HG03175 (cell line): ENCODE measurements around the gene PARD6B.
"Not testable (repeated sequence)": the region's sequence is repeated elsewhere in the genome, so short reads cannot be mapped to it uniquely, and the experiment has no call there.

Experiments
- ATAC-seq: cut with Tn5 transposase; IDR thresholded peaks from one replicate; pipeline ENCODE4 v1.9.1; 2021; ENCODE audit warnings: mild to moderate bottlenecking, moderate library complexity; ENCODE audit not compliant: unreplicated experiment

PARD6B gene

DNA sequence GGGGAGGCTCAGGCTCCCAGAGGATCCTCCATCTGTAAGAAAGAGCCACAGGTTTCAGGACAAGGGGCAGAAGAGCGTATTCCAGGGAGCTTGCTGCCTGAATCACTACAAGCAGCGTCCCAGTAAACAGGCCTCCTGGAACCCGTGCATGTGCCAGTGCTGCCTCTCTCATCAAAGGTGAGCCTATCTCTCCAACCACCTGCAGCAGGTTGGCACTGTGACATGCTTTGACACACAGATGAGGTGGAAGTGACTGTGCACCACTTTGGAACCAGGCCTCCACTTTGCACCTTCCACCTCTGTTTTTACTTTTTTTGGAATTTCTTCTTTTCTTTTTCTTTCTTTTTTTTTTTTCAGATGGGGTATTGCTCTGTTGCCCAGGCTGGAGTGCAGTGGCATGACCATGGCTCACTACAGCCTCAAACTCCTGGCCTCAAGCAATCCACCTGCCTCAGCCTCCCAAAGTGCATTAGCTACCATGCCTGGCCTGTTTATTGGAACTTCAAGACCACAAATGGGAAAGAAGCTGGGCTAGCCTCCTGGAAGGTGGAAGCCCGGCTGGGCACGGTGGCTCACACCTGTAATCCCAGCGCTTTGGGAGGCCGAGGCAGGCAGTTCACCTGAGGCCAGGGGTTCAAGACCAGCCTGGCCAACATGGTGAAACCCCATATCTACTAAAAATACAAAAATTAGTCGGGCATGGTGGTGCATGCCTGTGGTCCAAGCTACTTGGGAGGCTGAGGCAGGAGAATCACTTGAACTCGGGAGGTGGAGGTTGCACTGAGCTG is 27.5 kb upstream of the PARD6B start:
- ATAC-seq: not testable (repeated sequence)

DNA sequence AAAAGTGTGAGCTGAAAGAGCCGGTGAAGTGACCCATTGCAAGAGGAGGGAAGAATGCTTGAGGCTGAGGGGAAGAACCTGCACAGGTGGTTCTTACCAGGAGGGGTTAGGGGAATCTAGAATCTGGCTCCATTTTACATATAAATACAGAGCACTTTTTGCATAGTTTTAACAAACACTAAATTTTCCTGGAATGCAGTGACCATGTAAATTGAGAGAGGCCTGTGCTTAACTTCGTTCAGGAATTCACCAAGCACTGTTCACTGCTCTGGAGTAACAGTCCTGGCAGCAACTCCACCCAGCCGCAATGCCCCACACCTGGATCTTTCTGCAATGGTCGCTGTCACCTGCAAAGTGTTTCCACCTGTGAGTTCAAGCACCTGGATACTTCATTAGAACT is 26.9 kb upstream of the PARD6B start:
- no peak for ATAC-seq

DNA sequence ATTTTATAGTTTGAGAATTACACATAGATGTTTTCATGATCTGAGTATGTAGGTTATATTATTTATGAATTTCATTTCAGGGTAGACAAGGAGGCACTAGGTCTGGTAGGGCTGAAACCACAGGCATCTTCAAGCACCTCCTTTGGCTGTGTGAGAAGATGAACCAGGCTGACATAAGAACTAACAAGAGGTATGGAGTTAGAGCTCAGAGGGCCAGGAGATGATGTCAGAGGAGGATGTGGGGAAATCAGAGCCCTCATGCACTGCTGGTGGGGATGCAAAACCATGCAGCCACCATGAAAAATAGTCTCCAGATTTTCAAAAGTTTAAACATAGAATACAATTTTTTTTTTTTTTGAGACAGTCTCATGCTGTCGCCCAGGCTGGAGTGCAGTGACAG is 26.4 kb upstream of the PARD6B start:
- ATAC-seq: no peak

DNA sequence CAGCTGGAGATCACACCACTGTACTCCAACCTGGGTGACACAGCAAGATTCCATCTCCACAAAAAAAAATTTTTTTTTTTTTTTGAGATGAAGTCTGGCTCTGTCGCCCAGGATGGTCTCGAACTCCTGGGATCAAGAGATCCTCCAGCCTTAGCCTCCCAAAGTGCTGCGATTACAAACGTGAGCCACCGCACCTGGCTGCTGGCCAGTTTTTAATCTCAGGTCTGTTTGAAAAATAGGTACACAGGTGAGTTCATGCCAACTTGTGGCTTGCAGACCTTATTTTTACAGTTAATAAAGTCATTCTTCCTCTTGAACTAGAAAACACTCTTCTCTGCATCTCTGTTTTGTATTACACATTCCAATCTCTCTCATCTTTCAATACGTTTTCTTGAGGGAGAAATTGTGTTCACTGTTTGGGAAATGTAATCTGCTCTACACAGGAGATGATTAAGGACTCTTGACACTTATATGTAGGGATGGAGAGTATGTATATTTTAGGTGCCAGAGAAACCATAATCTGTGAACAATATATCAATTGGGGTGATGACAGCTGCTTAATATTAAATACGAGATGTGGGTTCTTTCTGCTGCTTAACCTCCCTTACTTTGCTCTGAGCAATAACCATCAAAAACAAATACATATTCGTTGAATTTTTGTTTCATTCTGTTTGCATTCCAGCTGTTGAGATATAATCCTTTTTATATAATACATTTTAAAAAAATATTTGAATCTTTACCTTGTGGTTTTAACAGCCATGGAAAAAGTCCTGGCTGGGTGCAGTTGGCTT is 22.3 kb upstream of the PARD6B start:
- no peak for ATAC-seq

DNA sequence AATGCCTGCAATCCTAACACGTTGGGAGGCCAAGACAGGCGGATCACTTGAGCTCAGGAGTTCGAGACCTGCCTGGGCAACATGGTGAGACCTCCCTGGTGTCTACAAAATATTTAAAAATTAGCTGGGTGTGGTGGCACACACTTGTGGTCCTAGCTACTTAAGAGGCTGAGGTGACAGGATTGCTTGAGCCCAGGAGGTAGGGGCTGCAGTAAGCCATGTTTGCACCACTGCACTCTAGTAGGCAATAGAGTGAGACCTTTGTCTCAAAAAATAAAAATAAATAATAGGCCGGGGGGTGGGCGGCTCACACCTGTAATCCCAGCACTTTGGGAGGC is 21.8 kb upstream of the PARD6B start:
- no peak for ATAC-seq

DNA sequence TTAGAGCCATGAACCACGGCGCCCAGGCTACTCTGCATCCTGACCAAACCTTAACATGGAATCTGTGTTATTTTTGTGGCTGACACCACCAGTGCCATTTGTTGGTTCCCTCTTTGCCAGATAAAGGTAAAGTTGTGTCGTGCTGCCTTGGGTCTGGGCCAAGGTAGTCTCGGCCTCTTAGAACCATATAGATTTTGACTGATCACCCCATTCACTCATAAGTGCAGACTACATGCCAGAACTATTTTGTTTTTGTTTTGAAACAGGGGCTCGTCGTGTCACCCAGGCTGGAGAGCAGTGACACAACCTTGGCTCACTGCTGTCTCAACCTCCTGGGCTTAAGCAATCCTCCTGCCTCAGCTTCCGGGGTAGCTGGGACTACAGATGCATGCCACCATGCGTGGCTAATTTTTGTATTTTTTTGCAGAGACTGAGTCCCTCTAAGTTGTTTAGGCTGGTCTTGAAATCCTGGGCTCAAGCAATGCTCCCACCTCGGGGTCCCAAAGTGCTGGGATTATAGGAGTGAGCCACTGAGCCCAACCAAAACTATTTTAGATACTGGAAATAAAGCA is 20.8 kb upstream of the PARD6B start:
- no peak for ATAC-seq

DNA sequence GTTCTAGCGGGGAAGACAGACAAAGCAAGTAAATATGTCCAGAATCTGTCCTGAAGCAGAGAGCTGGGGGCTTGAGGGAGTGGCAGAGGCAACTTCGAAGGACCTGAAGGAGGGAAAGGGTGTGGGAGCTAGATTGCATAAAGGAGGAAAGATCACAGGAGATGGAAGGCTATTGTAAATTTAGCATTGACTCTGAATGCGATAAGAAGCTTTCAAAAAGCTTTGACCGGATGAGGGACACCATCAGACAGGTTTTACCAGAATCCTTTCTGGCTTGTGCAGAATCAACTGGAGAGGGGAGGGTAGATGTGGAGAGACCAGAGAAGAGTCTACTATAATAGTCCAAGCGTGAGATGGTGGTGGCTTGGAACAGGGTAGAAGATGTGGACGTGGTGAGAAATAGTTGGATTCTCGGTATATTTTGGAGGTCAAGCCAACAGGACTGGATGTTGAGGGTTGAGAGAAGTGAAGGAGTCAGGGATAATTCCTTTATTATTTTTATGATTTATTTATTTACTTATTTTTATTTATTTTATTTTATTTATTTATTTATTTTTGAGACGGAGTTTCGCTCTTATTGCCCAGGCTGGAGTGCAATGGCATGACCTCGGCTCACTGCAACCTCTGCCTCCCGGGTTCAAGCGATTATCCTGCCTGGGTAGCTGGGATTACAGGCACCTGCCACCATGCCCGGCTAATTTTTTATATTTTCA is 20.1 kb upstream of the PARD6B start:
- ATAC-seq: no peak

DNA sequence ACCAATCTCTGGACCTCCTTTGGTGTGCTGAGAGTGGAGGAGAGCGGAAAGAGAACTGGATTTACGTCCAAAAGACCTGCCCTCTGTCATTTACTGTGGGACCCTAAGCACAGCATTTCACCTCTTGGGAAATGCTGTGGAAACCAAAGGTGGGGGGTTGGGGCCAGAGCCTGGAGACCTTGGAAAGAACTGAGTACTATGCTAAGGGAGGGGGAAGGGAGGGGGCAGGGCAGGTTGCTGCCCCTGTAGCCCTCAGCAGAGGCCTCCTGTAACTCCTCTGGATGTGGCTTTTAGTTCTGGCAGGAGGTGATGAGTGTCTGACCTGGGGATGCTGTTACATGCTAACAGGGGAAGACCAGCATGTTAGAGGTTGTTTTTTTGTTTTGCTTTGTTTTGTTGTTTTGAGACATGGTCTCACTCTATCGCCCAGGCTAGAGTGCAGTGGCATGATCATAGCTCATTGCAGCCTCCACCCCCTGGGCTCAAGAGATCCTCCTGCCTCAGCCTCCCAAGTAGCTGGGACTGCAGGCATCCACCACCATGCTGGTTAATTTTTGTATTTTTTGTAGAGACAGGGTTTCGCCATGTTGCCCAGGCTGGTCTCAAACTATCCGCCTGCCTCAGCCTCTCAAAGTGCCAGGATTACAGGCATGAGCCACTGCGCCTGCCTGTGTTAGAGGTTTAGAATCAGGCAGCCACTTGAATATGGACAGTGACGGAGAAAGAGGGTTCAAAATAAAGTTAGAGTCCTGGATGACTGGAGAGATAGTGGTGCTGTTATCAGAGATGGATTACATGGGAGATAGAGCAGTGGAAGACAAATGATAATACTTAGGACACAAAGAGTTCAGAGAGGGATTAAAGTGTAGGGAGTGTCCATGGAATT is 18.4 kb upstream of the PARD6B start:
- ATAC-seq: no peak

DNA sequence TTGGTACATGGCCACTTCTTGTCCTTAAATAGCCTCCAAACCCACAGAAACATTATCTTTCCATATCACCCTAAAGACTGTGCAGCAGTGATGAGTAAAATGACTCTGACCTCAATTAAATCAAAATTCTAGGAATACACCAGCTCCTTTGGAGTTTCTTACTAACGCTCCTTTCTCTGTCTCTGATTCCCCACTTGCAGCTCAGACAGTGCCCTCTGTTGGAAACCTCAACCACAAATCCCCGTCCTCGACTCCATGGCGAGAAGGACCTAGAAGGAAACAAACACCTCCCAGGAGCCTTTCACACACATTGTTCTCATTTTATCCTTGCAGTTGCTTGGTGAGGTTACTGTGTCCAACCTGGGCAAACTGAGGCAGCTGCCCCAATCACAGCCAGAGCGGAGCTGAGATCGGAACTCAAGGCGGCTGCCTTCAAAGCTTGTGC is 17.7 kb upstream of the PARD6B start:
- ATAC-seq: no peak

DNA sequence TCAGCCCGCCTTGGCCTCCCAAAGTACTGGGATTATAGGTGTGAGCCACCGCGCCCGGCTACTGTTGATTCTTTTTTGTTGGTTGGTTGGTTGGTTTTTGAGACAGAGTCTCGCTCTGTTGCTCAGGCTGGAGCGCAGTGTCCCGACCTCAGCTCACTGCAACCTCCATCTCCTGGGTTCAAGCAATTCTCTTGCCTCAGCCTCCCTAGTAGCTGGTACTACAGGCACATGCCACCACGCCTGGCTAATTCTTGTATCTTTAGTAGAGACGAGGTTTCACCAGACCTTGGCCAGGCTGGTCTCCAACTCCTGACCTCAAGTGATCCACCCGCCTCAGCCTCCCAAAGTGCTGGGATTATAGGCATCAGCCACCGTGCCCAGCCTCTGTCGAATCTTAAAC is 17.0 kb upstream of the PARD6B start:
- not testable (repeated sequence) for ATAC-seq

DNA sequence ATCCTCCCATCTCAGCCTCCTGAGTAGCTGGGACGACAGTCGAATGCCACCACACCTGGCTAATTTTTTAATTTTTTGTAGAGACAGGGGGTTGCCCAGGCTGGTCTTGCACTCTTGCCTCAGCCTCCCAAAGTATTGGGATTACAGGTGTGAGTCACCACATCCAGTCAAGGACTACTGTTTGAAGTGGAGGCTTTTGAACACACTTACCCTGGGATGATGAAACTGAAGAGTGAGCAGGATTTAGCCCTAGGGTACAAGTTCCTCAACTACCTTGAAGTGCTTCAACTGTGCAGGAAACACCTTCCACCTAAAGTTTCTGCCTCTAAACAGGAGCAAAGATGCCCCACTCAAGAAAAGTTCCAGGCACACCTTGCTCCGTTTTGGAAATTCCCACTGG is 15.7 kb upstream of the PARD6B start:
- no peak for ATAC-seq

DNA sequence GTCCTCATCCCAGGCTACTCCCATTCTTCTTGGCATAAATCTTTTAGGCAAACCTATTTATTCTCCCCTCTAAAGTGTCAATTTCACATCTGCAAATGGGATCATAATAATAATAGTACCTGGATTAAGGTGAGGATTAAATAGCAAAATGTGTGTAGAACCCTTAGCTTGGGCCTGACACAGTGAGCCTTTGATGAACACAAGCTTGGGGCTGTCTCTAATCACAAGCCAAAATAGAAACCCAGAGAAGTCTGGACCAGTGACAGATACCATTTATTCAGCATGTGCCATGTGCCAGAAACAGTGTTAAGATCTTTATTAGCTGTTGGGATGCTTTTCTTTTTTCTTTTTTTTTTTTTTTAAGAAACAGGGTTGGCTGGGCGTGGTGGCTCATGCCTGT is 14.9 kb upstream of the PARD6B start:
- ATAC-seq: no peak

DNA sequence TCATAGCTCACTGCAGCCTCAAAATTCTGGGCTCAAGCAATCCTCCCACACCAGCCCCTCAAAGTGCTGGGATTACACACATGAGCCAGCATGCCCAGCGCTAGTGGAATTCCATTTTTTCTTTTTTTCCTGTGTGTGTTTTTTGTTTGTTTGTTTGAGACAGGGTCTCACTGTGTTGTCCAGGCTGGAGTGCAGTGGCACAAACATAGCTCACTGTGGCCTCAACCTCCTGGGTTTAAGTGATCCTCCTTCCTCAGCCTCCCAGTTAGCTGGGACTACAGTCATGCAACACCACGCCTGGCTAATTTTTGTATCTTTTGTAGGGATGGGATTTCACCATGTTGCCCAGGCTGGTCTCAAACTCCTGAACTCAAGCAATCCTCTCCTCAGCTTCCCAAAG is 14.1 kb upstream of the PARD6B start:
- no peak for ATAC-seq

DNA sequence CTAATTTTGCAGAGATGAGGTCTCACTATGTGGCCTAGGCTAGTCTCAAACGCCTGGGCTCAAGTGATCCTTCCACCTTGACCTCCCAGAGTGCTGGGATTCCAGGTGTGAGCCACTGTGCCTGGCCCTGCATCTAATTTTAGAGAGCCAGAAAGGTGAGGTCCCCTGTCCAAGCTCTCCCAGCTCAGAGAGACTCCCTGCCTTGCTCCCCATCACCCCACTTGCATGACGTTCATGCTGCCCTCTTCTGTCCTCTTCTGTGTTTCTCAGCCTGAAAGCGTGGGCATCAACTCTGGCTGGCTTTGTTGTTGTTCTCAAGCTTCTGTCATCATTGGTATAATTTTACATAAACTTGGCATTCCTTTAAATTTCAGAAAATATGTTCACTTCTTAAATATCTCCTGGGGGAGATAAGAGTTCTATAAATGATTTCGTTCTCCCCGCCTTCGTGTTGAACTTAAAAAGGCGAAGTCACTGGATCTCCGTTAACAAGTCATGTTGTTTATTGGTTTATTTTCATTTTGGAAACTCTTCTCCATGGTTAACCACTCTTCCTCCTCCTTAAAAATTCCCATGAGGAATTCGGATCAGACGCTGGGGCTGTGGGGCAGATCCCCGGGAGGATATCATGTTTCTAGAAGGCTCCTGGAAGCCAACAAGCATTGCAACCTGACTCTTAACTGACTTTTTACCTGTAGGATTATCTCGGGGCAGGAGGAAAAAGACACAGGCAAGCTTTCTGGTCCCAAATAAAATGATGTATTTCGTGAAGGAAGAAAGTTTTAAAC is 13.2 kb upstream of the PARD6B start:
- ATAC-seq: no peak

DNA sequence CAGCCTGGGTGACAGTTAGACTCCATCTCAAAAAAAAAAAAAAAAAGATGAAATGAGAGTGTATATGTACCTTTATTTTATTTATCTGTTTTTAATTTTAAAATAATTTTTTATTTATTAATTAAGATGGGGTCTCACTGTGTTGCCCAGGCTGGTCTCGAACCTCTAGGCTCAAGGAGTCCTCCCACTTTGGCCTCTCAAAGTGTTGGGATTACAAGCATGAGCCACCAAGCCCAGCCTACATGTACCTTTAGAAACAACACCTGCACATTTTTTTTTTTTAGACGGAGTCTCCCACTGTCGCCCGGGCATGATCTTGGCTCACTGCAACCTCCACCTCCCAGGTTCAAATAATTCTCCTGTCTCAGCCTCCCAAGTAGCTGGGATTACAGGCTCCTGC is 12.1 kb upstream of the PARD6B start:
- no peak for ATAC-seq

DNA sequence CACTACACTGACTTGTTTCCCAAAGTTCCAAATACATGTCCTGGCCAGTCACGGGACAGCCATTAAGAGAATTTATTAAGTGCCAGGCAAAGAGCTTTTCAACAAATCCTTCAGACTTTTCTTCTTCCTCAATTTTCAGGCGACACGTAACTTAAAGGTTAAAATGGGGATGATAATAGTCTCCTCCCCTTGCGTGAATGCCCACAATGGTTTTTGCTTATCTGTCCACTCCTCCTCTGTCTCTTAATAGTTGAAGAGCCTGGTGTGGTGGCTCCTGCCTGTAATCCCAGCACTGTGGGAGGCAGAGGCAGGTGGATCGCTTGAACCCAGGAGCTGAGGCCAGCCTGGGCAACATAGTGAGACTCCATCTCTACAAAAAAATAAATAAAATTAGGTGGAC is 11.4 kb upstream of the PARD6B start:
- ATAC-seq: no peak

DNA sequence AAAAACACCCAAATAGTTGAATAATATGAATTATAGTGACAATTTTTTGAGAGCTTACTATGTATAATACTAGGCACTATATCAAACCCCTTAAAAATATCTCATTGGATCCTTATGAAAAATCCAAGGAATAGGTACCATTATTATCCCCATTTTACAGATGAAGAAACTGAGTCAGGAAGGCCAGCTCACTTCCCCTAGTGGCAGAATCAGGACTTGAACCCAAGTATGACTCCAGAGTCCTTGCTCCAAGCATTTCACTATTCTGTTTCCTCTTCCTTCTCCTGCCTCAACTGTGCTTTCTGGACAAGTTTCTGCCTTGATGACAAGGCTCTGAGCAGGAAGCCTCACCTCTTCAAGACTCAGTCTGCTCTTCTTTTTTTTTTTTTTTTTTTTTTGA is 10.8 kb upstream of the PARD6B start:
- no peak for ATAC-seq

DNA sequence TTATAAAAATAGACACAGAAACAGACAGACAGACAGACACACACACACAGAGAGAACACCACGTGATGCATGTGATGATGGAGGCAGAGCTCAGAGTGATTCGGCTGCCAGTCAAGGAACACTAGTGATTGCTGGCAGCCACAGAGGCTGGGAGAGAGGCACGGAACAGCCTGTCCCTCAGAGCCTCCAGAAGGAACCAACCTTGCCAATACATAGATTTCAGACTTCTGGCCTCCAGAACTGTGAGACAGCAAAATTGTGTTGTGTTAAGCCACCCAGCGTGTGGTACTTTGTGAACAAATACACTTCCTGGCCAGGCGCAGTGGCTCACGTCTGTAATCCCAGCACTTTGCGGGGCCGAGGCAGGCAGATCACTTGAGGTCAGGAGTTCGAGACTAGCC is 9.5 kb upstream of the PARD6B start:
- no peak for ATAC-seq

DNA sequence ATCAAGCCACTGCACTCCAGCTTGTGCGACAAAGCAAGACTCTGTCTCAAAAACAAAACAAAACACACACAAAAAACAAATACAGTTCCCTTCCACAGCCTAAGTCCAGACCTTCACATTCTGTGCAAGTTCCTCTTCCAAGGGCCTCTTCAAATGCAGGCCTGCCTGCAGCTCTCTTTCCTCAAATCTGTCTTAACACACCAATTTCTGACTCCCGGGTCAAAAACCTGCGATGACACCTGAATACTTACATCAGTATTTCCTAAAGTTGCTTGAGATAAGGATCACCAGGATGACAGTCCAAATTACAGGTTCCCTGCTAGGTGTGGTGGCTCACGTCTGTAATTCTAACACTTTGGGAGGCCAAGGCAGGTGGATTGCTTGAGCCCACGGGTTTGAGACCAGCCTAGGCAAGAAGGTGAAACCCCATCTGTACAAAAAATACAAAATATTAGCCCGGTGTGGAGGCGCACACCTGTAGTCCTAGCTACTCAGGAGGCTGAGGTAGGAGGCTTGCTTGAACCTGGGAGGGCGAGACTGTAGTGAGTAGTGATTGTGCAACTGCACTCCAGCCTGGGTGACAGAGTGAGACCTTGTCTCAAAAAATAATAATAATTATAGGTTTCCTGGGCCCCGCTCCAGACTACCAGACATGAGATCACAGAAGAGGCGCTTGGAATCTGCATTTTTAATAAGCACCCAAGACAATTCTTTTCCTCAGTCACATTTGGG is 8.8 kb upstream of the PARD6B start:
- ATAC-seq: no peak
